Measurements from ENCODE around the gene FRZB.

FRZB gene

GRCh38 chr2:182910965-182911364 is 44.5 kb upstream of the FRZB start:
- DNase-seq (ENCODE audit: low read depth): no peak
- no peak overlapping the region for H3K4me3 ChIP-seq (ENCODE audit: low read depth, low read length)
- TF ChIP-seq CTCF (IDR thresholded peaks at IDR 0.05; ENCODE audit: low read depth, low read length, missing control alignments): no peak

GRCh38 chr2:182907081-182907830 is 40.8 kb upstream of the FRZB start:
- H3K4me3 ChIP-seq (ENCODE audit: low read depth, low read length): no peak overlapping the region
- TF ChIP-seq CTCF (IDR thresholded peaks at IDR 0.05; ENCODE audit: low read depth, low read length, missing control alignments): no peak
- no peak for DNase-seq (ENCODE audit: low read depth)

GRCh38 chr2:182906454-182906853 is 40.0 kb upstream of the FRZB start:
- no peak for TF ChIP-seq CTCF (IDR thresholded peaks at IDR 0.05; ENCODE audit: low read depth, low read length, missing control alignments)
- no peak for DNase-seq (ENCODE audit: low read depth)
- H3K4me3 ChIP-seq (ENCODE audit: low read depth, low read length): no peak overlapping the region

GRCh38 chr2:182904844-182905243 is 38.4 kb upstream of the FRZB start:
- TF ChIP-seq CTCF (IDR thresholded peaks at IDR 0.05; ENCODE audit: low read depth, low read length, missing control alignments): no peak
- no peak overlapping the region for H3K4me3 ChIP-seq (ENCODE audit: low read depth, low read length)
- DNase-seq (ENCODE audit: low read depth): no peak

- no peak for TF ChIP-seq CTCF (IDR thresholded peaks at IDR 0.05; ENCODE audit: low read depth, low read length, missing control alignments)
- H3K4me3 ChIP-seq (ENCODE audit: low read depth, low read length): no peak overlapping the region
- no peak for DNase-seq (ENCODE audit: low read depth)
Observed at GRCh38 chr2:182903566-182903965, 37.1 kb upstream of the FRZB start.

- TF ChIP-seq CTCF (IDR thresholded peaks at IDR 0.05; ENCODE audit: low read depth, low read length, missing control alignments): no peak
- H3K4me3 ChIP-seq (ENCODE audit: low read depth, low read length): no peak overlapping the region
- DNase-seq (ENCODE audit: low read depth): no peak
Observed at GRCh38 chr2:182901748-182902147, 35.3 kb upstream of the FRZB start.

GRCh38 chr2:182898718-182899117 is 32.3 kb upstream of the FRZB start:
- no peak overlapping the region for H3K4me3 ChIP-seq (ENCODE audit: low read depth, low read length)
- DNase-seq (ENCODE audit: low read depth): no peak
- TF ChIP-seq CTCF (IDR thresholded peaks at IDR 0.05; ENCODE audit: low read depth, low read length, missing control alignments): no peak
